Smooth muscle cell (in vitro differentiated cells): Measurements from ENCODE around the gene RASGRF2. TPM values are rescaled to one million over a fixed set of nuclear protein-coding genes. Genes with fewer than 3 reads are reported as not detected.
"Not testable (repeated sequence)": the region's sequence is repeated elsewhere in the genome, so short reads cannot be mapped to it uniquely, and the experiment has no call there.

ENCODE experiments used
- DNase-seq: peaks from one replicate; lab custom pipeline; 2025; ENCODE audit not compliant: unreplicated experiment; lab: John Stamatoyannopoulos, UW
- H2AFZ ChIP-seq: fragments of 200-600 bp; sonication (generic); 2 replicates; pipeline ENCODE4 v1.6.0; 2016; ENCODE audit warnings: antibody characterized with exemption, low read depth, mild to moderate bottlenecking
- H3F3A ChIP-seq: fragments of 200-600 bp; sonication (generic); 2 replicates; pipeline ENCODE4 v1.6.0; 2017; ENCODE audit warnings: antibody characterized with exemption, low read depth
- H3K27ac ChIP-seq: fragments of 200-600 bp; sonication (generic); 2 replicates; pipeline ENCODE4 v1.5.1; 2016; ENCODE audit warnings: low read depth, mild to moderate bottlenecking
- H3K27me3 ChIP-seq: fragments of 200-600 bp; sonication (generic); 2 replicates; pipeline ENCODE4 v1.6.1; 2016; ENCODE audit warnings: low read depth, mild to moderate bottlenecking
- H3K36me3 ChIP-seq: fragments of 200-600 bp; sonication (generic); 2 replicates; pipeline ENCODE4 v1.5.1; 2016; ENCODE audit warnings: low read depth
- H3K4me1 ChIP-seq: fragments of 200-600 bp; sonication (generic); 2 replicates; pipeline ENCODE4 v1.5.1; 2016; ENCODE audit warnings: low read depth
- H3K4me2 ChIP-seq: fragments of 200-600 bp; sonication (generic); 2 replicates; pipeline ENCODE4 v1.6.0; 2016; ENCODE audit warnings: mild to moderate bottlenecking
- H3K4me3 ChIP-seq: fragments of 200-600 bp; sonication (generic); 2 replicates; pipeline ENCODE4 v1.5.1; 2016; ENCODE audit warnings: mild to moderate bottlenecking
- H3K79me2 ChIP-seq: fragments of 200-600 bp; sonication (generic); 2 replicates; pipeline ENCODE4 v1.6.0; 2016; ENCODE audit warnings: low read depth, mild to moderate bottlenecking
- H3K9ac ChIP-seq: fragments of 200-600 bp; sonication (generic); 2 replicates; pipeline ENCODE4 v1.6.0; 2016; ENCODE audit warnings: low read depth
- H3K9me3 ChIP-seq: fragments of 200-600 bp; sonication (generic); replicated peaks from 2 replicates; pipeline ENCODE4 v1.5.1; 2016; ENCODE audit warnings: low read depth
- H4K20me1 ChIP-seq: fragments of 200-600 bp; sonication (generic); 2 replicates; pipeline ENCODE4 v1.6.0; 2016; ENCODE audit warnings: low read depth
- WGBS: methylation state at CpG from one replicate; pipeline ENCODE4 v1.1.7; 2016; ENCODE audit warnings: low lambda C conversion rate; 5-methylcytosine and 5-hydroxymethylcytosine counted together
- polyA plus RNA-seq: library from polyadenylated mRNA; unstranded; fragments of >200 nt; fragmentation: Nextera tagmentation; extraction: Ambion mirVana; gene quantifications from 2 replicates; pipeline ENCODE4 v1.2.1, GENCODE V29; 2016
- total RNA-seq: library from RNA; depleted of rRNA; stranded (reverse); fragments of >200 nt; gene quantifications from 2 replicates; pipeline ENCODE4 v1.2.3, GENCODE V29; 2014
- TF ChIP-seq, protein P1 (sequence below): fragments of 200-600 bp; sonication (generic); IDR thresholded peaks from 2 replicates; pipeline ENCODE4 v1.5.1; 2017; ENCODE audit warnings: borderline replicate concordance, mild to moderate bottlenecking, antibody characterized with exemption; ENCODE audit not compliant: insufficient read depth, poor library complexity, severe bottlenecking

Gene RASGRF2
- total and polyA plus RNA-seq, 2 experiments from 2014 or later, result 11.1 to 24.7 TPM

- peak overlapping the region; percentile 92 for H3K27ac ChIP-seq
- H3K9ac ChIP-seq, result no peak overlapping the region
- 97% methylated on average over 2 of the region's 2 CpGs for WGBS
- H4K20me1 ChIP-seq, result no peaks in the 10 kb centered on the region
- H3F3A ChIP-seq, result peaks cover 4% of the 10 kb centered on the region
- no peaks in the 10 kb centered on the region for H3K27me3 ChIP-seq
- TF ChIP-seq, protein P1, sequence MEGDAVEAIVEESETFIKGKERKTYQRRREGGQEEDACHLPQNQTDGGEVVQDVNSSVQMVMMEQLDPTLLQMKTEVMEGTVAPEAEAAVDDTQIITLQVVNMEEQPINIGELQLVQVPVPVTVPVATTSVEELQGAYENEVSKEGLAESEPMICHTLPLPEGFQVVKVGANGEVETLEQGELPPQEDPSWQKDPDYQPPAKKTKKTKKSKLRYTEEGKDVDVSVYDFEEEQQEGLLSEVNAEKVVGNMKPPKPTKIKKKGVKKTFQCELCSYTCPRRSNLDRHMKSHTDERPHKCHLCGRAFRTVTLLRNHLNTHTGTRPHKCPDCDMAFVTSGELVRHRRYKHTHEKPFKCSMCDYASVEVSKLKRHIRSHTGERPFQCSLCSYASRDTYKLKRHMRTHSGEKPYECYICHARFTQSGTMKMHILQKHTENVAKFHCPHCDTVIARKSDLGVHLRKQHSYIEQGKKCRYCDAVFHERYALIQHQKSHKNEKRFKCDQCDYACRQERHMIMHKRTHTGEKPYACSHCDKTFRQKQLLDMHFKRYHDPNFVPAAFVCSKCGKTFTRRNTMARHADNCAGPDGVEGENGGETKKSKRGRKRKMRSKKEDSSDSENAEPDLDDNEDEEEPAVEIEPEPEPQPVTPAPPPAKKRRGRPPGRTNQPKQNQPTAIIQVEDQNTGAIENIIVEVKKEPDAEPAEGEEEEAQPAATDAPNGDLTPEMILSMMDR, result no peak
- H3K4me3 ChIP-seq, result no peak overlapping the region
- H3K79me2 ChIP-seq, result peaks cover 29% of the 10 kb centered on the region
- H3K4me1 ChIP-seq, result peaks cover 15% of the 10 kb centered on the region
- no peak for DNase-seq
- H2AFZ ChIP-seq, result no peak overlapping the region
- no peak overlapping the region for H3K4me2 ChIP-seq
- no peaks in the 10 kb centered on the region for H3K36me3 ChIP-seq
- H3K9me3 ChIP-seq, result no peaks in the 10 kb centered on the region
Measured at GRCh38 chr5:81017320-81017719, 57.2 kb downstream of the RASGRF2 start.

GRCh38 chr5:81018608-81019007 is 58.4 kb downstream of the RASGRF2 start:
- WGBS, result 74% methylated on average over 6 of the region's 6 CpGs
- Histone ChIP-seq H3K4me1 (peaks cover 16% of the 10 kb centered on the region), H2AFZ (peak overlapping the region; percentile 53), H3K9ac (peak overlapping the region; percentile 79), H3K27ac (peak overlapping the region; percentile 92), H3K4me2 (peak overlapping the region; percentile 52), H3K79me2 (peaks cover 18% of the 10 kb centered on the region)
- DNase-seq, H3K36me3 ChIP-seq, H4K20me1 ChIP-seq, H3K9me3 ChIP-seq, H3K4me3 ChIP-seq, H3K27me3 ChIP-seq, H3F3A ChIP-seq: not testable (repeated sequence)

DNA sequence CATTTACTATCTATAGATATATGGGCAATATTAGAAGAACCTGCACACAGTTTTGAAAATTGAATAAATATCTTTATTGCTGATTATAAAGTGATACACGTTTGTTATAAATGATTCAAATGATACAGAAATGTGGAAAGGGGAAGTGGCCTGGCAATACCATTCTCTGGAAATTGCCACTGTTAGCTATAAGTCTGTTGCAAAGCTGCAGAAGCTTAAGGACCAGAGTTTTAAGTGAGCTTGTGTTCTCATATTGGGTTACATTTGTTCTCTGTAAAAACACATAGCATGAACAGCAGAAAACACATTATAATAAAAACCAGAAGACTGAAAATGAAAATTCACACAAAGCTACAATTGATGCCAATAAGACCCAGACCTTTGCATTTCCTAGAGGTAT is 59.6 kb downstream of the RASGRF2 start:
- Histone ChIP-seq H3K27ac (peak overlapping the region; percentile 92), H3K9ac (peak overlapping the region; percentile 56), H3K79me2 (peaks cover 9% of the 10 kb centered on the region), H3K4me2 (peak overlapping the region; percentile 55), H3F3A (peaks cover 7% of the 10 kb centered on the region), H3K27me3 (no peaks in the 10 kb centered on the region), H2AFZ (no peak overlapping the region), H3K36me3 (no peaks in the 10 kb centered on the region), H4K20me1 (no peaks in the 10 kb centered on the region), H3K4me1 (peaks cover 20% of the 10 kb centered on the region), H3K4me3 (no peak overlapping the region), H3K9me3 (no peaks in the 10 kb centered on the region)
- whole genome bisulfite sequencing, result 77% methylated on average over 1 of the region's 1 CpG
- DNase-seq, result no peak
- TF ChIP-seq, protein P1, result no peak

- H3K4me2 ChIP-seq, result peak overlapping the region; percentile 55
- H3K9me3 ChIP-seq, result no peaks in the 10 kb centered on the region
- H4K20me1 ChIP-seq, result no peaks in the 10 kb centered on the region
- H3K4me3 ChIP-seq, result no peak overlapping the region
- peak overlapping the region; percentile 56 for H3K9ac ChIP-seq
- H3K79me2 ChIP-seq, result peaks cover 5% of the 10 kb centered on the region
- WGBS, result 68% methylated on average over 6 of the region's 6 CpGs
- H3K27me3 ChIP-seq, result no peaks in the 10 kb centered on the region
- DNase-seq, result no peak
- no peak overlapping the region for H2AFZ ChIP-seq
- H3F3A ChIP-seq, result peaks cover 7% of the 10 kb centered on the region
- TF ChIP-seq, protein P1, result no peak
- no peaks in the 10 kb centered on the region for H3K36me3 ChIP-seq
- H3K27ac ChIP-seq, result peak overlapping the region; percentile 92
- peaks cover 17% of the 10 kb centered on the region for H3K4me1 ChIP-seq
Measured at GRCh38 chr5:81020478-81021167, 60.5 kb downstream of the RASGRF2 start.
